ENCODE measurements around the gene TMEM269. TPM values are rescaled to one million over a fixed set of nuclear protein-coding genes. Genes with fewer than 3 reads are reported as not detected.

The TMEM269 gene
- total RNA-seq, 1 donor from 2014 or later = not detected

GRCh38 chr1:42847721-42848460 is 63.1 kb downstream of the TMEM269 start:
- DNase-seq (ENCODE audit: low spot score) = no peak

- DNase-seq (ENCODE audit: low spot score) = no peak
These were observed 64.2 kb downstream of the TMEM269 start for GRCh38 chr1:42848823-42849537.

GRCh38 chr1:42849944-42850343 is 65.2 kb downstream of the TMEM269 start:
- DNase-seq (ENCODE audit: low spot score) = no peak

Other genes with a start within 250 kb of the TMEM269 start
- 10.4 TPM for gene PPIH, start 126.6 kb upstream of the TMEM269 start, total RNA-seq (ENCODE audit: insufficient read depth, low replicate concordance)
- 499 TPM for gene YBX1, start 102.6 kb upstream of the TMEM269 start, total RNA-seq (ENCODE audit: insufficient read depth, low replicate concordance)
- gene CLDN19, start 44.8 kb upstream of the TMEM269 start, total RNA-seq (ENCODE audit: insufficient read depth, low replicate concordance) = not detected
- 160 TPM for gene P3H1, start 18.0 kb upstream of the TMEM269 start, total RNA-seq (ENCODE audit: insufficient read depth, low replicate concordance)
- 4.8 TPM for gene C1orf50, start 17.7 kb upstream of the TMEM269 start, total RNA-seq (ENCODE audit: insufficient read depth, low replicate concordance)
- gene ERMAP, start 32.1 kb downstream of the TMEM269 start, total RNA-seq (ENCODE audit: insufficient read depth, low replicate concordance) = 27.4 TPM
- gene SVBP, start 32.4 kb downstream of the TMEM269 start, total RNA-seq (ENCODE audit: insufficient read depth, low replicate concordance) = 38.3 TPM
- gene ZNF691, start 61.6 kb downstream of the TMEM269 start, total RNA-seq (ENCODE audit: insufficient read depth, low replicate concordance) = 8.2 TPM
- 201 TPM for gene SLC2A1, start 173.9 kb downstream of the TMEM269 start, total RNA-seq (ENCODE audit: insufficient read depth, low replicate concordance)

All from umbilical cord (tissue), 2 donors.